Measurements from ENCODE around the gene DAB2IP.

DNA sequence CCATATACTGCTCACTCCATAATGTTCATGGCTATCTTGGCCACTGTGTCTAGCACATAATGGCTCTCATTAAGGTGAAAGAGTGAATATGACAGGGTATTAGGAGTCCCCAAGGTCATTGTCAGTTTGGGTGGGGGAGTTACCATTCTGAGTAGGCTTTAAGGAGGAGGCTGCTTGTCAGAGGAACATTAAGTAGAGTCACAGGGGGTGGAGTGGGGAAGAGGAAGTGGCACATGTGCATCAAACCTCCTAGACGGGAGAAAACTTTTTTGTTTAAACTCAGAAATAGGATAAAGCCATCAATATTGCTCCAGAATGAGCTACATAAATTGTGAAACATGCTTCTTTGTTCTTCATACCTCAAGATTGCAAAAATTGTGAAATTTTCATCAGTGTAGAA is 45.5 kb downstream of the DAB2IP start:
- no peak for TF ChIP-seq EZH2phosphoT487 (IDR thresholded peaks at IDR 0.05)
- TF ChIP-seq, protein P1, sequence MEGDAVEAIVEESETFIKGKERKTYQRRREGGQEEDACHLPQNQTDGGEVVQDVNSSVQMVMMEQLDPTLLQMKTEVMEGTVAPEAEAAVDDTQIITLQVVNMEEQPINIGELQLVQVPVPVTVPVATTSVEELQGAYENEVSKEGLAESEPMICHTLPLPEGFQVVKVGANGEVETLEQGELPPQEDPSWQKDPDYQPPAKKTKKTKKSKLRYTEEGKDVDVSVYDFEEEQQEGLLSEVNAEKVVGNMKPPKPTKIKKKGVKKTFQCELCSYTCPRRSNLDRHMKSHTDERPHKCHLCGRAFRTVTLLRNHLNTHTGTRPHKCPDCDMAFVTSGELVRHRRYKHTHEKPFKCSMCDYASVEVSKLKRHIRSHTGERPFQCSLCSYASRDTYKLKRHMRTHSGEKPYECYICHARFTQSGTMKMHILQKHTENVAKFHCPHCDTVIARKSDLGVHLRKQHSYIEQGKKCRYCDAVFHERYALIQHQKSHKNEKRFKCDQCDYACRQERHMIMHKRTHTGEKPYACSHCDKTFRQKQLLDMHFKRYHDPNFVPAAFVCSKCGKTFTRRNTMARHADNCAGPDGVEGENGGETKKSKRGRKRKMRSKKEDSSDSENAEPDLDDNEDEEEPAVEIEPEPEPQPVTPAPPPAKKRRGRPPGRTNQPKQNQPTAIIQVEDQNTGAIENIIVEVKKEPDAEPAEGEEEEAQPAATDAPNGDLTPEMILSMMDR (IDR thresholded peaks at IDR 0.05): no peak
- TF ChIP-seq EZH2 (IDR thresholded peaks at IDR 0.05): no peak

Measured in neural progenitor cell (in vitro differentiated cells).